HG02885 (cell line): Measurements from ENCODE around the gene NCAPH2.
"Not testable (repeated sequence)": the region's sequence is repeated elsewhere in the genome, so short reads cannot be mapped to it uniquely, and the experiment has no call there.

Experiments used
- ATAC-seq: cut with Tn5 transposase; IDR thresholded peaks from one replicate; pipeline ENCODE4 v1.9.1; 2021; ENCODE audit warnings: mild to moderate bottlenecking; ENCODE audit not compliant: unreplicated experiment, poor library complexity

NCAPH2 gene

GRCh38 chr22:50513175-50513574 is 5.2 kb downstream of the NCAPH2 start:
- no peak for ATAC-seq

GRCh38 chr22:50516068-50516467 is 8.0 kb downstream of the NCAPH2 start:
- ATAC-seq = no peak

- no peak for ATAC-seq
Observed at GRCh38 chr22:50516891-50517290, 8.9 kb downstream of the NCAPH2 start.

- no peak for ATAC-seq
Observed at GRCh38 chr22:50517495-50518260, 9.7 kb downstream of the NCAPH2 start.

- no peak for ATAC-seq
Observed at GRCh38 chr22:50518606-50519005, 10.6 kb downstream of the NCAPH2 start.

GRCh38 chr22:50519151-50519550 is 11.1 kb downstream of the NCAPH2 start:
- no peak for ATAC-seq

GRCh38 chr22:50520184-50520583 is 12.2 kb downstream of the NCAPH2 start:
- ATAC-seq = not testable (repeated sequence)

GRCh38 chr22:50520826-50521453 is 12.9 kb downstream of the NCAPH2 start:
- no peak for ATAC-seq

- ATAC-seq = no peak
Observed at GRCh38 chr22:50521710-50522109, 13.7 kb downstream of the NCAPH2 start.

GRCh38 chr22:50522208-50522805 is 14.3 kb downstream of the NCAPH2 start:
- no peak for ATAC-seq

GRCh38 chr22:50522806-50523438 is 14.9 kb downstream of the NCAPH2 start:
- ATAC-seq = no peak

- no peak for ATAC-seq
Observed at GRCh38 chr22:50523458-50523805, 15.4 kb downstream of the NCAPH2 start.

GRCh38 chr22:50523806-50524675 is 16.0 kb downstream of the NCAPH2 start:
- ATAC-seq = no peak

- ATAC-seq = no peak
Observed at GRCh38 chr22:50524676-50525103, 16.7 kb downstream of the NCAPH2 start.

- ATAC-seq = peak; percentile 53
Observed at GRCh38 chr22:50525104-50525857, 17.3 kb downstream of the NCAPH2 start, which contains the start of gene SCO2. TSS of gene SCO2 (minus strand) at chr22:50525598. CDS start at chr22:50524411, 1,187 bp downstream.

GRCh38 chr22:50525858-50526107 is 17.8 kb downstream of the NCAPH2 start:
- no peak for ATAC-seq

GRCh38 chr22:50526108-50526833 is 18.2 kb downstream of the NCAPH2 start:
- peak; percentile 33 for ATAC-seq

GRCh38 chr22:50526834-50527801 is 19.1 kb downstream of the NCAPH2 start:
- ATAC-seq = no peak
